AG04449 (cell line): ENCODE measurements around the gene SORBS1.

ENCODE experiments used
- CTCF ChIA-PET: fragments of 350-600 bp; formaldehyde crosslinking; extraction: SDS; loops from one replicate; lab custom pipeline; 2021; ENCODE audit warnings: antibody characterized with exemption; lab: Yijun Ruan, JAX
- POLR2A ChIA-PET: fragments of 400-600, 350-600 bp; formaldehyde crosslinking; extraction: SDS; loops from one replicate; lab custom pipeline; 2020; ENCODE audit warnings: antibody characterized with exemption, inconsistent platforms; lab: Yijun Ruan, JAX
- DNase-seq: peaks from one replicate; pipeline ENCODE4 v3.0.0-alpha.2; 2010; ENCODE audit warnings: low read depth, low spot score
- H3K4me3 ChIP-seq: 2 replicates; pipeline ENCODE4 v1.5.1; 2011; ENCODE audit warnings: low read depth, mild to moderate bottlenecking, control low read depth, low read length
- TF ChIP-seq, protein P1 (sequence below): IDR thresholded peaks from one replicate; pipeline ENCODE4 v1.5.1; 2011; ENCODE audit warnings: mild to moderate bottlenecking, moderate library complexity, low read length, control low read depth, inconsistent platforms; ENCODE audit not compliant: insufficient read depth; ENCODE audit errors: missing control alignments

Gene SORBS1

GRCh38 chr10:95578619-95579018 lies 17.4 kb upstream of the SORBS1 start:
- ChIA-PET POLR2A (no interaction called here), CTCF (no interaction called here)
- DNase-seq: no peak
- H3K4me3 ChIP-seq: no peak overlapping the region
- TF ChIP-seq, protein P1, sequence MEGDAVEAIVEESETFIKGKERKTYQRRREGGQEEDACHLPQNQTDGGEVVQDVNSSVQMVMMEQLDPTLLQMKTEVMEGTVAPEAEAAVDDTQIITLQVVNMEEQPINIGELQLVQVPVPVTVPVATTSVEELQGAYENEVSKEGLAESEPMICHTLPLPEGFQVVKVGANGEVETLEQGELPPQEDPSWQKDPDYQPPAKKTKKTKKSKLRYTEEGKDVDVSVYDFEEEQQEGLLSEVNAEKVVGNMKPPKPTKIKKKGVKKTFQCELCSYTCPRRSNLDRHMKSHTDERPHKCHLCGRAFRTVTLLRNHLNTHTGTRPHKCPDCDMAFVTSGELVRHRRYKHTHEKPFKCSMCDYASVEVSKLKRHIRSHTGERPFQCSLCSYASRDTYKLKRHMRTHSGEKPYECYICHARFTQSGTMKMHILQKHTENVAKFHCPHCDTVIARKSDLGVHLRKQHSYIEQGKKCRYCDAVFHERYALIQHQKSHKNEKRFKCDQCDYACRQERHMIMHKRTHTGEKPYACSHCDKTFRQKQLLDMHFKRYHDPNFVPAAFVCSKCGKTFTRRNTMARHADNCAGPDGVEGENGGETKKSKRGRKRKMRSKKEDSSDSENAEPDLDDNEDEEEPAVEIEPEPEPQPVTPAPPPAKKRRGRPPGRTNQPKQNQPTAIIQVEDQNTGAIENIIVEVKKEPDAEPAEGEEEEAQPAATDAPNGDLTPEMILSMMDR: no peak

DNA sequence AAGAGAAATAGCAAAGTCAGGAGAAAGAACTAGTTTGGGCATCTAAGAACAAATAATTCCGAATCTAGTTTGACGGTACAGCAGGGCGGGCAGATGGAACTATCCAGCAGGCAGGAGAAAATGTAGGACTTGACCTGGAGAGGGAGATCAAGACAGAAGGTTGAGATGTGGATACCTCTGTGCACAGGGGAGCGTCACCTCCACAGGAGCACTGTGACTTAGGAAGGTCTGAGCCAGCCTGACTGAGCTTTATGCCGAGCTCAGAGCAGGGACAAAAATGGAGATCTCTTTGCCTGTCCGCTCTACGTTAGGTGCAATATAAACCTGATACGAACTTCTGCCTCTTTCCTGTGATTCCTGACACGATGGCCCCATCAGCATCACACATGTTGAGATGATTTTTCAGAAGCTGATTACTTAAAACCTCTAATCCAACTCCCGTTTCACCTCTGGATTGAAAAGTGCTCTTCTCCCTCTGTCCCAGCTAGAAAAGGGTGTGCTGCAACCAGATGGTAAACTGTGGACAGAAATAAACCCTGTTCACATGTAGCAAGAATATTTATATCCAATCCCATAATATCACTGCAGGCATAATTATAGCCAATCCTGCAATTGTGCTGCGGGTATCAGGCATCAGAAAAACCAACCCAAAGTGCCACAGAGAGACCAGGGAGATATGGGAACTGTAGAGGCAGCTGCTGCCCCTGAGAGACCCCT lies 13.6 kb upstream of the SORBS1 start:
- CTCF ChIA-PET: interaction anchor here (0.8 to 1.2 kb wide), 3 partner anchors 25 to 144 kb away, joined by 3 read pairs; no protein-coding TSS in a partner anchor
- DNase-seq: no peak
- POLR2A ChIA-PET: no interaction called here
- no peak overlapping the region for H3K4me3 ChIP-seq
- TF ChIP-seq, protein P1: no peak

- POLR2A ChIA-PET: no interaction called here
- no peak for DNase-seq
- CTCF ChIA-PET: interaction anchor here (0.8 to 1.2 kb wide), 3 partner anchors 25 to 143 kb away, joined by 3 read pairs; no protein-coding TSS in a partner anchor
- TF ChIP-seq, protein P1: no peak
- no peak overlapping the region for H3K4me3 ChIP-seq
Observed at GRCh38 chr10:95573964-95574604, 12.9 kb upstream of the SORBS1 start.

GRCh38 chr10:95573527-95573926 lies 12.4 kb upstream of the SORBS1 start:
- TF ChIP-seq, protein P1: no peak
- no peak for DNase-seq
- ChIA-PET POLR2A (no interaction called here), CTCF (no interaction called here)
- no peak overlapping the region for H3K4me3 ChIP-seq

GRCh38 chr10:95572131-95572820 lies 11.1 kb upstream of the SORBS1 start:
- TF ChIP-seq, protein P1: no peak
- CTCF ChIA-PET: no interaction called here
- POLR2A ChIA-PET: no interaction called here
- H3K4me3 ChIP-seq: no peak overlapping the region
- no peak for DNase-seq

DNA sequence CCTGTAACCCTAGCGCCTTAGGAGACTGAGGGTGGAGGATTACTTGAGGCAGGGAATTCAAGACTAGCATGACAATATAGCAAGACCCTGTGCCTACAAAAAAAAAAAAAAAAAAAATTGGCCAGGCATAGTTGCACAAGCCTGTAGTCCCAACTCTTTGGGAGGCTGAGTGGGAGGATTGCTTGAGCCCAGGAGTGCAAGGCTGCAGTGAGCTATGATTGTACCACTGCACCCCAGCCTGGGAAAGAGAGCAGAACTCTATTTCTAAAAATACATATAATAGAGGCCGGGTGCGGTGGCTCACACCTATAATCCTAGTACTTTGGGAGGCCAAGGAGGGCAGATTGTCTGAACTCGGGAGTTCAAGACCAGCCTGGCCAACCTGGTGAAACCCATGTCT lies 10.2 kb upstream of the SORBS1 start:
- POLR2A ChIA-PET: no interaction called here
- CTCF ChIA-PET: no interaction called here
- no peak for DNase-seq
- no peak overlapping the region for H3K4me3 ChIP-seq
- TF ChIP-seq, protein P1: no peak
